PFSK-1 (cell line): ENCODE measurements around the gene JAM3.

Experiments used
- FOXP2 ChIP-seq: optimal IDR thresholded peaks from 2 replicates; pipeline ENCODE3; 2011; ENCODE audit warnings: borderline replicate concordance, control low read depth, inconsistent platforms; ENCODE audit not compliant: insufficient read depth; ENCODE audit errors: extremely low read length, extremely low read depth
- POLR2AphosphoS5 ChIP-seq: IDR thresholded peaks from 2 replicates; pipeline ENCODE4 v1.6.1; 2012; ENCODE audit warnings: low read depth, mild to moderate bottlenecking, control low read depth, low read length, moderate library complexity
- TAF1 ChIP-seq: IDR thresholded peaks from 2 replicates; pipeline ENCODE4 v1.6.1; 2012; ENCODE audit warnings: low read length, control low read depth, borderline replicate concordance; ENCODE audit not compliant: insufficient read depth
- TF ChIP-seq, protein P1 (sequence below), 2 experiments: IDR thresholded peaks; 2 replicates each; pipeline versions ENCODE4 v1.6.1 to v1.8.0; 2011 to 2012; ENCODE audit warnings: low read depth in 2 of 2, low read length in 2 of 2, control low read depth in 1 of 2, inconsistent platforms in 1 of 2, mild to moderate bottlenecking in 1 of 2, moderate library complexity in 1 of 2; ENCODE audit not compliant: insufficient read depth in 1 of 2

DNA sequence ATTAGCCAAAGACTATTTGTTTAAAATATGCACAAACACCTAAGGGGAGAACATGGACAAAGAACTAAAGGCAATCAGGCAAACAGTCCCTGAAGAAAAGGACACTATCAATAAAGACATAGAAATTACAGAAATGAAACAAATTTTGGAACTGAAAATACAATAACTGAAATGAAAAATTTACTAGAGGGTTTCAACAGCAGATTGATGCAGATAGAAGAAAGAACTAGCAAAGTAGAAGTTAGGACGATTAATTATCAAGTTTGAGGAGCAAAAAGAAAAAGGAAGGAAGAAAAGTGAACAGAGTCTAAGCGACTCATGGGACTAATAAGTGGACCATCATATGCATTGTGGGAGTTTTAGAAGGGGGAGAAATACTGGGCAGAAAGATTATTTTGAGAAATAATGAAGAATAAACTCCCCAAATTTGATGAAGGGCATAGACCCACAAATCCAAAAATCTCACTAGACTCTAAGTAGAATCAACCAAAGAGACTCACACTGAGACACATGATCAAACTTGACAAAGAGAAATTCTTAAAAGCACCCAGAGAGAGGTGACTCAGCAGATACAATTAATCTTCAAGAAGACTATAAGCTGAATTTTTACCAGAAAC is 62.9 kb downstream of the JAM3 start:
- no peak for TF ChIP-seq FOXP2
- no peak for TF ChIP-seq TAF1
- TF ChIP-seq POLR2AphosphoS5 = no peak
- TF ChIP-seq, protein P1, sequence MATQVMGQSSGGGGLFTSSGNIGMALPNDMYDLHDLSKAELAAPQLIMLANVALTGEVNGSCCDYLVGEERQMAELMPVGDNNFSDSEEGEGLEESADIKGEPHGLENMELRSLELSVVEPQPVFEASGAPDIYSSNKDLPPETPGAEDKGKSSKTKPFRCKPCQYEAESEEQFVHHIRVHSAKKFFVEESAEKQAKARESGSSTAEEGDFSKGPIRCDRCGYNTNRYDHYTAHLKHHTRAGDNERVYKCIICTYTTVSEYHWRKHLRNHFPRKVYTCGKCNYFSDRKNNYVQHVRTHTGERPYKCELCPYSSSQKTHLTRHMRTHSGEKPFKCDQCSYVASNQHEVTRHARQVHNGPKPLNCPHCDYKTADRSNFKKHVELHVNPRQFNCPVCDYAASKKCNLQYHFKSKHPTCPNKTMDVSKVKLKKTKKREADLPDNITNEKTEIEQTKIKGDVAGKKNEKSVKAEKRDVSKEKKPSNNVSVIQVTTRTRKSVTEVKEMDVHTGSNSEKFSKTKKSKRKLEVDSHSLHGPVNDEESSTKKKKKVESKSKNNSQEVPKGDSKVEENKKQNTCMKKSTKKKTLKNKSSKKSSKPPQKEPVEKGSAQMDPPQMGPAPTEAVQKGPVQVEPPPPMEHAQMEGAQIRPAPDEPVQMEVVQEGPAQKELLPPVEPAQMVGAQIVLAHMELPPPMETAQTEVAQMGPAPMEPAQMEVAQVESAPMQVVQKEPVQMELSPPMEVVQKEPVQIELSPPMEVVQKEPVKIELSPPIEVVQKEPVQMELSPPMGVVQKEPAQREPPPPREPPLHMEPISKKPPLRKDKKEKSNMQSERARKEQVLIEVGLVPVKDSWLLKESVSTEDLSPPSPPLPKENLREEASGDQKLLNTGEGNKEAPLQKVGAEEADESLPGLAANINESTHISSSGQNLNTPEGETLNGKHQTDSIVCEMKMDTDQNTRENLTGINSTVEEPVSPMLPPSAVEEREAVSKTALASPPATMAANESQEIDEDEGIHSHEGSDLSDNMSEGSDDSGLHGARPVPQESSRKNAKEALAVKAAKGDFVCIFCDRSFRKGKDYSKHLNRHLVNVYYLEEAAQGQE (IDR thresholded peaks at IDR 0.05; ENCODE audit: insufficient read depth in 1 of 2, low read depth in 2 of 2, low read length in 2 of 2) = no peak
